CD4-positive, alpha-beta T cell treated with Interleukin-17A for 1 hour (primary cell): ENCODE results near the gene TNN.
"Not testable (repeated sequence)": the region's sequence is repeated elsewhere in the genome, so short reads cannot be mapped to it uniquely, and the experiment has no call there.

ENCODE experiments used
- DNase-seq: peaks from one replicate; pipeline ENCODE4 v3.0.0-alpha.2; 2020

Gene TNN, protein sequence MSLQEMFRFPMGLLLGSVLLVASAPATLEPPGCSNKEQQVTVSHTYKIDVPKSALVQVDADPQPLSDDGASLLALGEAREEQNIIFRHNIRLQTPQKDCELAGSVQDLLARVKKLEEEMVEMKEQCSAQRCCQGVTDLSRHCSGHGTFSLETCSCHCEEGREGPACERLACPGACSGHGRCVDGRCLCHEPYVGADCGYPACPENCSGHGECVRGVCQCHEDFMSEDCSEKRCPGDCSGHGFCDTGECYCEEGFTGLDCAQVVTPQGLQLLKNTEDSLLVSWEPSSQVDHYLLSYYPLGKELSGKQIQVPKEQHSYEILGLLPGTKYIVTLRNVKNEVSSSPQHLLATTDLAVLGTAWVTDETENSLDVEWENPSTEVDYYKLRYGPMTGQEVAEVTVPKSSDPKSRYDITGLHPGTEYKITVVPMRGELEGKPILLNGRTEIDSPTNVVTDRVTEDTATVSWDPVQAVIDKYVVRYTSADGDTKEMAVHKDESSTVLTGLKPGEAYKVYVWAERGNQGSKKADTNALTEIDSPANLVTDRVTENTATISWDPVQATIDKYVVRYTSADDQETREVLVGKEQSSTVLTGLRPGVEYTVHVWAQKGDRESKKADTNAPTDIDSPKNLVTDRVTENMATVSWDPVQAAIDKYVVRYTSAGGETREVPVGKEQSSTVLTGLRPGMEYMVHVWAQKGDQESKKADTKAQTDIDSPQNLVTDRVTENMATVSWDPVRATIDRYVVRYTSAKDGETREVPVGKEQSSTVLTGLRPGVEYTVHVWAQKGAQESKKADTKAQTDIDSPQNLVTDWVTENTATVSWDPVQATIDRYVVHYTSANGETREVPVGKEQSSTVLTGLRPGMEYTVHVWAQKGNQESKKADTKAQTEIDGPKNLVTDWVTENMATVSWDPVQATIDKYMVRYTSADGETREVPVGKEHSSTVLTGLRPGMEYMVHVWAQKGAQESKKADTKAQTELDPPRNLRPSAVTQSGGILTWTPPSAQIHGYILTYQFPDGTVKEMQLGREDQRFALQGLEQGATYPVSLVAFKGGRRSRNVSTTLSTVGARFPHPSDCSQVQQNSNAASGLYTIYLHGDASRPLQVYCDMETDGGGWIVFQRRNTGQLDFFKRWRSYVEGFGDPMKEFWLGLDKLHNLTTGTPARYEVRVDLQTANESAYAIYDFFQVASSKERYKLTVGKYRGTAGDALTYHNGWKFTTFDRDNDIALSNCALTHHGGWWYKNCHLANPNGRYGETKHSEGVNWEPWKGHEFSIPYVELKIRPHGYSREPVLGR (N-terminal part only)

DNA sequence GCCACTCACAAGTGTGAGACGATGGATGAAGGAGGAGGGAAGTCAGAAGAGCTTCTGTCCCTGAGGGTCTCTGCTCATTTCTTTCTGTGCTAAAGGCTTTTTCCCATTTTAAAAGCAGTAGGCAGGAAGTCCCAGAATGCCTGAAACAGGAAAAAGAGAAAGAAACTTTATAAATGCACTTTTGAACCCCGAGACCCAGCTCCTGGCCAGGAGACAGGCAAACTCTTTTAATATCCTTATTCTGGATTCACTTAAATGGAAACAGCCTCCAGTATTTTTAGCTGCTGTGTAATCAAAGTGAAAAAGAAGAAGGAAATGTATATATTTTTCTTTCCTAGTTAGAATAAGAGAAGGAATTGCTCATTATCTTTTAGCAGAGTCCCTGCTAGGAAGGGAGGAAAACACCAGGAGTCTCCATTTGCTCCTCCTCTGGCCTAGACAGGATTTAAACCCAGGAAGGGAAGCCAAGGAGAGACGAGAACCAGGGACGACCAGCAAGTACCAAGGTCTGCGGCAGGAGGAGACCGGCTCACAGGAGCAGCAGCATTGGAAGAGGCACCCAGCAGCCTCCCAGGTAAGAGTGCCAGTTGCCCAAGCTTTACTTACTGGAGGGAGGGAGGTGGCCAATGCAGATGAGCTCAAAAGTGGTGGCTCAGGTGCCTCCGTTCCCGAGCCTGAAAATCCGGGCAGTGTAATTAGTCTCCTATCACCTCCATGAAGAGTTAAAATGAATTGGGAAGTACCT lies at the start of gene TNN:
Gene TNN (plus strand): TSS at position 472 of the 745 bp plus-strand sequence. CDS start 9,586 bp downstream, outside the sequence.
- DNase-seq = no peak

DNA sequence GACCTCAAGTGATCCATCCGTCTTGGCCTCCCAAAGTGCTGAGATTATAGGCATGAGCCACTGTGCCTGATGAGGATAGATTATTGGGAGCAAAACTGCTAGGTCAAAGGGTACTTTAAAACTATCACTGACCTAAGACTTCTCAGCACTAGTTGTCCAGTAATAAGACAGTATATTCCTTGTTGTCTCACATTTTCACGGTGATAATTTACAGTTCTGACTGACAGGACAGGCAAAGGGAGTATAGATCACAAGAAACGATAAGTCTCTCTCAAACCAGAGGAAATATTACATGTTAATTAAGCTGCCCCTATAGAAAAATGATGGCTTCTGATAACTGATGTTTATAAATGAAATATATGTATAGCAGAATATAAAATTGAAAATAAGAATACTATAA lies 48.1 kb upstream of the TNN start:
- no peak for DNase-seq

DNA sequence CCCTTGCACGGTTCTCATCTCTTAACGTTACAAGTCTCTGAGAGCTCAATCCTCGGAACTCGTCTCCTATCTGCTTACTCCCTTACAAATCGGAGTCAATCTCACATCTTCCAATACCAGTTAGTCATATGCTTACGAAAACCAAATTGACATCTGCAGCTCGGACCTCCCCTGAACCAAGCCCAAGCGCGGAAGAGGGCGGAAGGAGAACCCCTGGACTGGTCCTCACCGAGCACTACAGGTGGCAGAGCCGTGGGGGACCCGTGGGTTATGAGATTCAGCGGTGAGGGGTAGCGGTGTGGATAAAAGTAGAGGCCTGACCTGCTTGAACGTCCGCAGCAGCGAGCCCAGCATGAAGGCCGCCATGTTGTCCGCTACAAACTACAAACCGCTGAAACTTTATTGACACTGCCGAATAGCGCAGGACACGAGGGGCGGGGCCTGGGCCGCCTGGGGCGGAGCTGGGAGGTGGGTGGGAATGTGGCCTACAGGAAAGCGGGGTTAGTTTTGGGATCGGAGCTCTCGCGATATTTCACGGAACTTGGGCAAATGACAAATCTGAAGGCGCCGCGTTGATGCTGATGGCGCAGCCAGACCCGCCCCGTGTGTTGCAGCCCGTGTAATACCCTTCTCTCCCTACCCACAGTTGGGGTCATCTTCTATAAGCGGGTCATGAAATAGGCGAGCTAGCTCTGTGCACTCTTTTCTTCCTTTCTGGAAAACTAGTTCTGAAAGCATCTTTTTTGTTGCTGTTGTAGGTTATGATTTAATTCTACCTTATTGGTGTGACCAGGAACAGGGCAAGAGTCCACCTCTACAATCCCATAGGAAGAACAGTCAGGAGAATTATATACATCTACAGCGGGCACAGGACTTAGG lies 44.4 kb upstream of the TNN start, which contains the start of gene MRPS14:
Gene MRPS14 (minus strand): TSS at position 383 of the 879 bp plus-strand sequence. CDS start 17 bp downstream, at position 366.
- peak; percentile 99 for DNase-seq

DNA sequence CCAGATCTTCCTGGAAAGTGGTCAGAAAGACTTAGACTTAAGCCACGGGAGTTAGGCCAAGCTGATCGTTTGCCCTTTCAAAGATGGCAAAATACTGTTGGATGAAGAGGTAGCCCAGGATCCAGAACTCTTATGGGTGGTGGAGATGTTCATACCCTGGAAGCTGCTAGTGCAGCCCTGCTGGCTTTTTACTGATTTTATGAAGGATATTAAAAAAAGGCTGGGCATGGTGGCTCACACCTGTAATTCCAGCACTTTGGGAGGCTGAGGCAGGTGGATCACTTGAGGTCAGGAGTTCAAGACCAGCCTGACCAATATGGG lies 43.8 kb upstream of the TNN start:
- not testable (repeated sequence) for DNase-seq

DNA sequence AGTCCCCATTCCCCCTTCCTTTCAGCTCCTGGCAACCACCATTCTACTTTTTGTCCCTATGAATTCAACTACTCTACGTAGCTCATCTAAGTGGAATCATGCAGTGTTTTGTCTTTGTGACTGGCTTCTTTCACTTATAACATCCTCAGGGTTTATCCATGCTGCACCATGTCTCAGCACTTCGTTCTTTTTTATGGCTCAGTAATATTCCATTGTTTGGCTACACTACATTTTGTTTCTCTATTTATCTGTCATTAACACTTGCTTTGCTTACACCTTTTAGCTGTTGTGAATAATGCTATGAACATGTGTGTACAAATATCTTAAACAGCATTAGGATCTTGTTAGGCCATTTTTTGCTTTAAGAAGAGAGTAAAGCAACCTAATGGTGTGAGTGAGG lies 42.9 kb upstream of the TNN start:
- no peak for DNase-seq

DNA sequence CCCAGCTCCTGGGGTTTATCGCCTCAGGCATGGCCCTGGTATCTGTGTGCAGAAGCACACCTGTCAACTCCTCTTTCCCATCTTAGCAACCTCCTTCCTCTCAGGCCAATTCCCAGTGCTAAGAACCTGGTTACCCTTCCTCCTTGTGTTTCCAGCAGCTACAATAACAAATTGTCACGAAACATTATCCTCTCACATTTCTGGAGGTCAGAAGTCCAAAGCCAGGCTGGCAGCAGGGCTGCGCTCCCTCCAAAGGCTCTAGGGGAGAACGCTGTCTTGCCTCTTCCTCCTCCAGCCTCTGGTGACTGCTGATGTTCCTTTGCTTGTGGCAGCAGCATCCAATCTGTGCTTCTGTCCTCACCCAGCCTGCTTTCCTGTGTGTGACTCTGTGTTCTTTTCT lies 33.7 kb upstream of the TNN start:
- no peak for DNase-seq

DNA sequence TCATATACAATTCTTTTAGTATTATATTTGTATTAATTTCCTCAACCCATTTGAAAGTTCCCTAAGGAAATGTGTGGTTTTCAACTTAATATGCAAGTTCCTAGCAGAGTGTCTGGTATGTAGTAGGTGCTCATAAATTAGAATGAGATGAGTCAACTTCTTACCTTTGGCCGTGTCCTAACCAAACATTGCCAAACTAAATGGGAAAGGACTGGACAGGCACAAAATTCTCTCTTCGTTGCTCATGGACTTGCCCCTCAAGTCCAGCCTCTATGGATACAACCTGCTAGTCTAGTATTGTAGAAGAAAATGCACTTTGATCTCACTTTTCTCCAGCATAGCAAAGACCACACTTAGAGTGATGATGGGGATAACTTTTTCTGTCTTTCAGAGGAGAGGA lies 32.9 kb upstream of the TNN start:
- no peak for DNase-seq

DNA sequence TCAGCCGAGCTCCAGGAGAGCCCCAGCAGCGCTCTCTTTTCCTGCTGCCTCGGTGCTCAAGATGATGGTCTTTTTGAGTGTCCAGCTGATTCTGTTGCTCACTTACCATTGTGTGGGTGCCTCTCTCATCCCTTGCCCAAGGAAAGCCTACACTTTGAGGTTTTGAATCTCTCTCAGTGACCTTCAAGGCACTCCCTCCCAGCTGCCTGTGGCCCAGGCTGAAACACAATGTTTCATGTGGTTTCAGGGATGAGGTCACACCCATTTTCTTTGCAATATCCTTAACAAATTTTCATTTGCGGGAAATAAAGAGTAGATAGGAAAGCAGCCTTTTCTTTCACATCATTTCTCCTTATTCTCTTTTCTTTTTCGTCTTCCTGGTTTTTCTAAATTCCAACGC lies 31.8 kb upstream of the TNN start:
- no peak for DNase-seq

DNA sequence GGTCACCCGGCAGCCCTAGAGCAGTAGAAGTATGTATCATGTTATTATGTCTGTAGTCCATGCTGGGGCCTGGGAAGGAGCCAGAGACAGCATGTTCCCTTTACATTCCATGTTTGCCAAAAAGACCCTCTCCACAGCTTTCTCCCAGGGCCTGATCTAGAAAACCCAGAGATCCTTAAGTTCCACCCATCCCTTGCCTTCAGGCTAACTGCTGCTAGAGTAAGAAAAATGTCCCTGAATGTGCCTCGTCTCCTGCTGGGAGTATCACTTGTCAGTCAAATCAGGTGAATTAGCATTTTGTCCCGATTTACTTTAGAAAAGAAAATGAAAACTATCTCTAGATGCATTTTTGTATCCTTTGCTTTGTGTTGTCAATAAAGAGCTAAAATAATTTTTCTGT lies 31.2 kb upstream of the TNN start:
- no peak for DNase-seq

DNA sequence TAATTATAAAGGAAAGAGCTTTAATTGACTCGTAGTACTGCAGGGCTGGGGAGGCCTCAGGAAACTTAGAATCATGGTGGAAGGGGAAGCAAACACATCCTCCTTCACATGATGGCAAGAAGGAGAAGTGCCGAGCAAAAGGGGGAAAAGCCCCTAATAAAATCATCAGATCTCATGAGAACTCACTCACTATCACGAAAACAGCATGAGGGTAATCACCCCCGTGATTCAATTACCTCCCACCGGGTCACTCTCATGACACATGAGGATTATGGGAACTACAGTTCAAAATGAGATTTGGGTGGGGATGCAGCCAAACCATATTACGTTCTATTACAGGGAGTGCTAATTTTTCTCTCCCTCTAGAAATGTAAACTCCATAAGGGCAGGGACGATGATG lies 30.2 kb upstream of the TNN start:
- DNase-seq = no peak

DNA sequence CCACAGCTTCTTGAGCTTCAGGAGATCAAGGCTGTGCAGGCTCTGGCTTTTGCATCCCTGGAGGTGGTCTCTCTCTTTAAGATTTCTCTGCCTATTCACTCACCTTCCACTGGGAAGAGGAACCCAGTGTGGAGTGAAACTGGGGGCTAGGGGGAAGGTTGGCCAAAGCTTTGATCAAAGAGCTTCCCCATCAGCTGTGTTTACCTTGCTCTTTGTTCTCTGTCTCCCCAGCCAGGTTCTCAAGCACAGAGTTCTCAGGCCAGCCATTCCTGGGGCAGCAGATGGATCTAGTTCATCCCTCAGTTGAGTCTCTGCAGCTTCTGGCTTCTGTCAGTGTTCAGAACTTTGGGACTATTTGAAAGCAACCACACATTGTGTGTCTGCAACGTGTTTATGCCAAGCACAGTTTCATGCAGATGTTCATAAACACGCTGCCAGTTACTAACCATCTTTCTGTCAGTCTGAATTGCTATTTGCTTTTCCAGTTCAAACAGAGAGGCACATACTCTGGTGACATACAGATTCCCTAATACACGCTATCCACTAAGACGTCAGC lies 27.2 kb upstream of the TNN start:
- no peak for DNase-seq

DNA sequence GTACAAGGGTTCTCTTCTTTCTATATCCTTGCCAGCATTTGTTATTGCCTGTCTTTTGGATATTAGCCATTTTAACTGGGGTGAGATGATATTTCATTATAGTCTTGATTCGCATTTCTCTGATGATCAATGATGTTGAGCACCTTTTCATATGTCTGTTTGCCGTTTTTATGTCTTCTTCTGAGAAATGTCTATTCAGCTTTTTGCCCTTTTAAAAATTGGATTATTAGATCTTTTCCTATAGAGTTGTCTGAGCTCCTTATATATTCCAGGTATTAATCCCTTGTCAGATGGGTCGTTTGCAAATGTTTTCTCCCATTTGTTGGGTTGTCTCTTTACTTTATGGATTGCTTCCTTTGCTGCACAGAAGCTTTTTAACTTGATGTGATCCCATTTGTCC lies 25.0 kb upstream of the TNN start:
- no peak for DNase-seq

DNA sequence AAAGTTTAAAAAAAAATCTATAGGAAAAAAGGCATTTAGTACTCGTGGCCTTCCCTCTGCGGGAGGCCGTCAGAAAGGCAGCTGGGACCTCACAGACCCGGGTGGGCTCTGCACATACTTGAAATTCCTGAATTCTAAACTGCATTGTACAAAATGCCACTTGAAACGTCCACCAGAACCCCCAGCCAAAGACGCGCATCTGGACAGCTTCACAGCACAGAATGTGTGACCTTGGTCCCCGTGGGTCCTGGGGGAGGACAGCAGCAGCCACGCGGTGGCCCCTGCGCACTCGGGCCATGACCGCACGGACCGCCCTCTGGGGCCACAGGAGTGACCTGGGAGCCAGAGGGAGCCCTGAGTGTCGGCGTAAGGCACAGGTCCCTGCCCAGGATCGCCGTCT lies 23.8 kb upstream of the TNN start:
- no peak for DNase-seq

DNA sequence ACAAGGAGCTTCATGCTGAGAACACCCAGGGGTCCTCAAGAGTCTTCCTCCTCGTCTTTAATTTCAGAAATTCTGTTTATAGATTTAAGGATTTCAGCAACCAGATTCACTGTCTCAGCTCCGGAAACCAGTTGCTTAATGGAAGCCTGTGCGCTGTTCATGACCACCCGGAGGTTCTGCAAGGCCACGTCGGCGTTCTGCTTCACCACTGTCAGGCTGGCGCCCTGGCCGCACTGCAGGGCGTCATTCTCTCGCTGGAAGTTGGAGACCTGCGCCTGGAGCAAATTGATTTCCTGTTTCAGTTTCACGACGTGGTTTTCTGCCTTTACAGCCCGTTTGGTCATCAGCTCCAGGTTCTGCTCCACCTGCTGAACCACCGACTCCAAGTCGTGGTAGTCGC lies 23.0 kb upstream of the TNN start:
- DNase-seq = not testable (repeated sequence)

DNA sequence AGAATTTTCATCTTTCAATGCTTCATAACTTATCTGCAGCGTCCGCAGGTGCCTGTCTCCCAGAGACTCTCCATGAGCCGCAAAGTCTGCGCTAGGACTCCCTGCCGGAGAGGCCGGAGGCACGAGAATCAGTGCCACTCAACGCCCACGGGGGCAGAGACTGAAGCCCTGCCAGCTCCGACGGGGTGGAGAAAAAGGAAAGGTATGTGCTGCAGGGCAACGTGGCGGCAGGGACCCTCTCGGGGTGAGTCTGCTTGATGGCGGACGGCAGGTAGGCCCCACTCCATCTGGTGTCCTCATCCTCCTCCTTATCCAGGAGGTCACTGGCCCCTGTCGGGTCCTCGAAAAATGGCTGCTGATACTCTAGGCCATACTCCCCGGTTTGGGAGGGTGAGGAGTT lies 22.5 kb upstream of the TNN start:
- DNase-seq = no peak

DNA sequence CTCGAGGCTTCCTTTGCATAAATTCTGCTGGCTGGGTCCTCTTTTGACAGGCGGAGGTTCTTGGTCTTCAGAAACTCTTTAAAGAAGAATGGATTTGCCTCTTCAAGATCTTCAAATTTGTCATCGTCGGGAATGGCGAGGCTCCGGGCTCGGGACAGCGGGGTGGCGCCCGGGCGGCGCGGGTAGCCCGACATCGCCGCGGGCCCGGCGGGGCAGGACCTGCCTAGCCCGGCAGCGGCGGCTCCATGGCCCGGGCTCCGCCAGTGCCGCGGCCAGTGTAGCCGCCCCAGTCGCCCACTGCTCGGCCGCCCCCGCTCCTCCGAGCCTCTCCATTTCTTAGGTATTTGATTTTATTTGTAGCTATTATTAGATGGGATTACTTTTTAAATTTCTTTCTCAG lies 22.1 kb upstream of the TNN start:
- DNase-seq = no peak

DNA sequence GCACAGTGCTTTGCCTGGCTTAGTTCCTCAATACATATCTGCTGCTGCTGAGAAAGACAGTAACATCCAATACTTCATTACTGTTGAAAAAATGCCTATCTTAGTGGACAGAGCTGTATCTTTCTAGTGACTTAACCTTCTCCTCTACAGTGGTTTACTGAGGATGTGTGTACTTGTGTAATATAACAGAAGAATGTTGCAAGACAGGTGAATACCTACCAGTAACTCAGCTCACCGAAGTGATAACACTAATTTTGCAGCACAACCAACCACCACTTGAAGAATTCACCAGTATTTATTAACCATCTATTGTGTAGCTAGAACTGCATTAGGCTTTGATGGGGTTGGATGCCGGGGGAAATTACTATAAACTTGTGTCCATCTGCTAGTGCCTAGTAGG lies 16.6 kb upstream of the TNN start:
- DNase-seq = no peak

DNA sequence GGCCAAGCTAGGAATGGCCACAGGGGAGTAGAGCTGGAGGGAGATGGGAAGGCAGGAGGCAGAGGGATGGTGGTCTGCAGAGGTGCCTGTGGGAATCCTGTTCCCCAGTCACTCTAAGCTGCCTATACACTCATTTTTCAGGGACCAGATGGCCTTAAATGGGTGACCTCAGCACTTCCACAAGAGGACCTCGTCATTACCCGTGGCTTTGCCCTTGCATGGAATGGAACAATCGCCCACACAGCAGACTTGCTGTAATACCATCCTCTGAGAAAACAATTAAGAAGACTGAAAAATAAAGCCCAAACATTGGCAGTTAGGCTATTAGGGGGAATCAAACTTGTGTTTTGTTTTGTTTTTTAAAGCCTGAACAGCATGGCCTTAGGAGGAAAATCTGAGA lies 12.9 kb upstream of the TNN start:
- DNase-seq = no peak

DNA sequence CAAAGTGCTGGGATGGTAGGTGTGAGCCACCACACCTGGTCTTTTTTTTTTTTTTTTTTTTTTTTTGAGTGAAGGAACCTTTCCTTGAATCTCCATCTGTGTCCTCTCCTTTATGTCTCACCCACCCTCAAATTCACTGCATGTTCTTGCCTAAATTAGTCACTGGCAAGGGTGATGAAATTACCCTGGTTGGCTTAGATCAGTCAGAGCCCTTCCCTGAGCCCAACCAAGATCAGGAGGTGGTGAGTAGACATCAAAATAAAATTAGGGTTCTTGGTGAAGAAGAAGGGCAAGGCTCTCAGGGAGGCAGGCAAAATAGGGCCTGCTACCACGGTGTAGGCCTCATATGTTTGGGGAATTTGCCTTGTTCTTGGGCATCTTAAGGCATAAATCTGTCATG lies 5.3 kb upstream of the TNN start:
- DNase-seq = no peak

DNA sequence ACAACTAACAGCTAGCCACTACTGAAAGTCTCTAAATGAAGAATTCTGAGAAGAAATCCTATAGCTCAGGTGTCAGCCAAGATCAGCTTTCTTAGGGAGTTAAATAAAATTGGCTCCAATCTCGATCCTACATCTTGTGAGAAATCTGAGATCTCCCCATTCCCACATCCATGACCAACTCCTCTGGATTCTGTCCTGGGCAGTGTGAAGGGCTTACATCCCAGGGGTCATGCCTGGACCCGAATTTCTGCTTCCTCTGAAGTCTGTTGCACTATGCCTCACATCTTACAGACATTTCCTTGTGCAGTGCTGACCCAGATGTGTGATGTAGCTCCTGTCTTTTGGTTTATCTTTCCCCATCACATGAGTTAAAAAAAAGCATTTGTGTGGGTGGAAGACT lies 4.8 kb upstream of the TNN start:
- no peak for DNase-seq

DNA sequence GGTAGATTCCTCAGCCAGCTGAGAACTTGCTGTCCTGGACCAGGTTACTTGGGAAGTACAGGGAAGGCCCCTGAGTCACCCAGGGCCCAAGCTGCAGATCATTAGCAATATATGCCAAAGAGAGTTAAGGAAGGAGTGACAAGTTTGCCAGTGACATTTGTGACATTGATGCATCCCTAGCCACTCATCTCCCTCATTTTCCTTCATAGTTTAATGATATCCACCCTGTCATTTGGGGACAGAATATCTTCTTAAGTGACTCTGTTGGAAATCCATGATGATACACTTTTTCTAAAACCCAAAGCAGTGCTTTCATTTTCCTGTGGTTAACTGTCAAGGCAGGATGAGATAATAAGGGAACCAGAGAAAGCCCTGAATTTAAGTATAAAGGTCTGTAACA lies 3.2 kb downstream of the TNN start:
- DNase-seq = no peak
